IMR-90 (cell line): Measurements from ENCODE around the gene RIMBP3C. TPM values are rescaled to one million over a fixed set of nuclear protein-coding genes. Genes with fewer than 3 reads are reported as not detected.
"Not testable (repeated sequence)": the region's sequence is repeated elsewhere in the genome, so short reads cannot be mapped to it uniquely, and the experiment has no call there.

Experiments used
- ATAC-seq: fragments of 200-7000 bp; cut with Tn5 transposase; 2 replicates; pipeline ENCODE4 v1.9.1; 2020; ENCODE audit warnings: low read depth, mild to moderate bottlenecking, moderate library complexity
- BruUV-seq: library from RNA; stranded (reverse); fragments of 400-500 nt; replicated peaks from 2 replicates; lab custom pipeline; 2021; lab: Mats Ljungman, UMichigan
- CTCF ChIA-PET: fragments of 300-600 bp; formaldehyde crosslinking; extraction: SDS; loops from one replicate; lab custom pipeline; 2021; ENCODE audit warnings: antibody characterized with exemption; lab: Yijun Ruan, JAX
- POLR2A ChIA-PET: fragments of 300-600 bp; sonication (Branson Sonifier 250); formaldehyde crosslinking; loops from one replicate; lab custom pipeline; 2022; ENCODE audit warnings: antibody characterized with exemption; ENCODE audit not compliant: unreplicated experiment; lab: Charles Lee
- DNase-seq: peaks from one replicate; pipeline ENCODE4 v3.0.0; 2013
- H2AFZ ChIP-seq: replicated peaks from 2 replicates; pipeline ENCODE3; 2013; ENCODE audit warnings: low read length, mild to moderate bottlenecking; ENCODE audit not compliant: poor library complexity
- H2AK5ac ChIP-seq: 2 replicates; pipeline ENCODE4 v1.6.1; 2013; ENCODE audit warnings: low read depth, low read length, inconsistent platforms
- H2AK9ac ChIP-seq: replicated peaks from 2 replicates; pipeline ENCODE3; 2013; ENCODE audit warnings: mild to moderate bottlenecking, low read depth, low read length, moderate library complexity; ENCODE audit not compliant: poor library complexity
- H2BK120ac ChIP-seq: 2 replicates; pipeline ENCODE4 v1.6.1; 2013; ENCODE audit warnings: low read depth, low read length, inconsistent platforms
- H2BK15ac ChIP-seq: 3 replicates; pipeline ENCODE4 v1.6.1; 2013; ENCODE audit warnings: low read depth, low read length, inconsistent platforms
- H2BK20ac ChIP-seq: 2 replicates; pipeline ENCODE4 v1.6.1; 2013; ENCODE audit warnings: low read depth, mild to moderate bottlenecking, inconsistent platforms, low read length, moderate library complexity
- H2BK5ac ChIP-seq: 2 replicates; pipeline ENCODE4 v1.6.1; 2013; ENCODE audit warnings: mild to moderate bottlenecking, low read depth, low read length, inconsistent platforms; ENCODE audit not compliant: poor library complexity, severe bottlenecking
- H3K14ac ChIP-seq: replicated peaks from 2 replicates; pipeline ENCODE4 v1.6.1; 2013; ENCODE audit warnings: low read depth, low read length, inconsistent platforms
- H3K18ac ChIP-seq: 2 replicates; pipeline ENCODE4 v1.6.1; 2013; ENCODE audit warnings: low read depth, low read length, control low read depth
- H3K23ac ChIP-seq: 2 replicates; pipeline ENCODE4 v1.6.1; 2013; ENCODE audit warnings: low read depth, low read length, inconsistent platforms
- H3K27ac ChIP-seq: 2 replicates; pipeline ENCODE4 v1.5.1; 2013; ENCODE audit warnings: mild to moderate bottlenecking, control low read depth, low read length; ENCODE audit not compliant: insufficient read depth
- H3K27me3 ChIP-seq: 2 replicates; pipeline ENCODE4 v1.6.1; 2013; ENCODE audit warnings: low read length; ENCODE audit not compliant: control insufficient read depth, insufficient read depth
- H3K36me3 ChIP-seq: 2 replicates; pipeline ENCODE4 v1.6.1; 2013; ENCODE audit warnings: low read length, mixed read lengths; ENCODE audit not compliant: control insufficient read depth, insufficient read depth
- H3K4ac ChIP-seq: 2 replicates; pipeline ENCODE4 v1.6.1; 2013; ENCODE audit warnings: low read depth, low read length, inconsistent platforms
- H3K4me1 ChIP-seq: 2 replicates; pipeline ENCODE4 v1.6.1; 2013; ENCODE audit warnings: low read length, mixed read lengths; ENCODE audit not compliant: control insufficient read depth, insufficient read depth
- H3K4me2 ChIP-seq: 2 replicates; pipeline ENCODE4 v1.6.1; 2013; ENCODE audit warnings: low read depth, mild to moderate bottlenecking, control low read depth, low read length, moderate library complexity
- H3K4me3 ChIP-seq: 2 replicates; pipeline ENCODE4 v1.5.1; 2013; ENCODE audit warnings: low read depth, mild to moderate bottlenecking, control low read depth, low read length, moderate library complexity; ENCODE audit not compliant: insufficient read depth
- H3K56ac ChIP-seq: 2 replicates; pipeline ENCODE4 v1.6.1; 2013; ENCODE audit warnings: low read length, inconsistent platforms; ENCODE audit not compliant: insufficient read depth; ENCODE audit errors: extremely low read depth
- H3K79me1 ChIP-seq, 2 experiments: 2 replicates each; pipeline ENCODE4 v1.6.1; 2013; ENCODE audit warnings: low read length in 2 of 2, inconsistent platforms in 1 of 2, low read depth in 1 of 2
- H3K9ac ChIP-seq: 2 replicates; pipeline ENCODE4 v1.6.1; 2013; ENCODE audit warnings: low read depth, low read length, control low read depth
- H3K9me1 ChIP-seq: 2 replicates; pipeline ENCODE4 v1.6.1; 2013; ENCODE audit warnings: low read length, inconsistent platforms; ENCODE audit not compliant: insufficient read depth
- H3K9me3 ChIP-seq: 2 replicates; pipeline ENCODE4 v1.6.1; 2013; ENCODE audit warnings: low read length; ENCODE audit not compliant: control insufficient read depth, insufficient read depth
- H4K20me1 ChIP-seq: 2 replicates; pipeline ENCODE4 v1.6.1; 2013; ENCODE audit warnings: low read length, inconsistent platforms; ENCODE audit not compliant: insufficient read depth
- H4K5ac ChIP-seq: 2 replicates; pipeline ENCODE4 v1.6.1; 2013; ENCODE audit warnings: mild to moderate bottlenecking, low read depth, low read length, control low read depth
- H4K8ac ChIP-seq, 2 experiments: 2 replicates each; pipeline ENCODE4 v1.6.1; 2013; ENCODE audit warnings: low read depth in 2 of 2, low read length in 2 of 2, control low read depth in 1 of 2, inconsistent platforms in 1 of 2
- H4K91ac ChIP-seq: 2 replicates; pipeline ENCODE4 v1.6.1; 2013; ENCODE audit warnings: low read depth, low read length, inconsistent platforms; ENCODE audit not compliant: insufficient read depth
- WGBS, 2 experiments: methylation state at CpG; one replicate each; pipeline versions ENCODE4 v1.1.5 to v1.1.7; 2013; ENCODE audit warnings: missing lambda C conversion rate in 2 of 2; ENCODE audit not compliant: insufficient read length in 1 of 2; ENCODE audit errors: extremely low coverage in 2 of 2; 5-methylcytosine and 5-hydroxymethylcytosine counted together
- dilution Hi-C: fragments of 300-500 bp; cut with HindIII; formaldehyde crosslinking; loops from one replicate; pipeline ENCODE4 v1.14.3; 2018; ENCODE audit warnings: low sequenced_read_pairs; ENCODE audit not compliant: unreplicated experiment
- in situ Hi-C: fragments of 300-500 bp; cut with MboI; formaldehyde crosslinking; loops from 3 replicates; pipeline ENCODE4 v1.14.3; 2019; ENCODE audit warnings: low sequenced_read_pairs, inconsistent platforms, mixed read lengths
- intact Hi-C: fragments of 100-400 bp; cut with micrococcal nuclease; formaldehyde crosslinking; loops from 2 replicates; pipeline ENCODE4 v1.10.0; 2022
- polyA plus RNA-seq, 3 experiments: library from polyadenylated mRNA; depleted of rRNA; stranded (reverse); fragments of >200 nt; gene quantifications; 2 replicates each; pipeline ENCODE4 v1.2.3, GENCODE V29; 2012; ENCODE audit warnings: low replicate concordance in 1 of 3
- total RNA-seq: library from RNA; depleted of rRNA; stranded (reverse); fragments of >200 nt; gene quantifications from 2 replicates; pipeline ENCODE4 v1.2.3, GENCODE V29; 2012

The RIMBP3C gene
- total and polyA plus RNA-seq, 2 of the 4 experiments (the other 2 are of a cell fraction) = 0.05 to 0.36 TPM

- H3K4me2 ChIP-seq, BruUV-seq, H3K14ac ChIP-seq, in situ Hi-C loops, H3K4me3 ChIP-seq, H2BK15ac ChIP-seq, H3K9ac ChIP-seq, CTCF ChIA-PET, H2AK5ac ChIP-seq, H2BK120ac ChIP-seq, H3K23ac ChIP-seq, H2BK5ac ChIP-seq, ATAC-seq, intact Hi-C loops, H2AFZ ChIP-seq, POLR2A ChIA-PET, H3K56ac ChIP-seq, H3K27ac ChIP-seq, H4K5ac ChIP-seq, H3K36me3 ChIP-seq, H3K79me1 ChIP-seq, H2BK20ac ChIP-seq, DNase-seq, H4K91ac ChIP-seq, H3K18ac ChIP-seq, H3K4ac ChIP-seq, H3K4me1 ChIP-seq, H3K27me3 ChIP-seq, dilution Hi-C loops, H3K9me3 ChIP-seq, H2AK9ac ChIP-seq, H3K9me1 ChIP-seq, H4K20me1 ChIP-seq, H4K8ac ChIP-seq: not testable (repeated sequence)
- no CpG with 5 or more reads among the region's 38 CpGs for WGBS, 2 experiments
Measured at GRCh38 chr22:21549558-21549957, 1.7 kb downstream of the RIMBP3C start.

- H2AK9ac ChIP-seq, H3K27ac ChIP-seq, H3K9me3 ChIP-seq, dilution Hi-C loops, POLR2A ChIA-PET, H3K36me3 ChIP-seq, intact Hi-C loops, H3K23ac ChIP-seq, H2BK120ac ChIP-seq, H3K56ac ChIP-seq, H3K9ac ChIP-seq, H3K27me3 ChIP-seq, H3K79me1 ChIP-seq, H3K4me2 ChIP-seq, H3K9me1 ChIP-seq, BruUV-seq, H2AK5ac ChIP-seq, H2BK5ac ChIP-seq, in situ Hi-C loops, H4K91ac ChIP-seq, DNase-seq, H3K14ac ChIP-seq, H4K8ac ChIP-seq, H3K4me3 ChIP-seq, H2AFZ ChIP-seq, H3K4me1 ChIP-seq, H4K20me1 ChIP-seq, H4K5ac ChIP-seq, H3K18ac ChIP-seq, H2BK15ac ChIP-seq, CTCF ChIA-PET, H3K4ac ChIP-seq: not testable (repeated sequence)
- no CpG with 5 or more reads among the region's 17 CpGs for whole genome bisulfite sequencing, 2 experiments
- 0 out of 2 replicates have a peak overlapping the region, but pooled peaks have one; percentile 53 for H2BK20ac ChIP-seq
- peak; percentile 42 for ATAC-seq
Measured at GRCh38 chr22:21544432-21545322, 6.6 kb downstream of the RIMBP3C start.
